GM21423 (cell line): ENCODE data around the gene OGFOD3.
"Not testable (repeated sequence)": the region's sequence is repeated elsewhere in the genome, so short reads cannot be mapped to it uniquely, and the experiment has no call there.

Source experiments
- ATAC-seq: cut with Tn5 transposase; IDR thresholded peaks from one replicate; pipeline ENCODE4 v1.9.1; 2021; ENCODE audit warnings: mild to moderate bottlenecking, moderate library complexity; ENCODE audit not compliant: unreplicated experiment

Gene OGFOD3

DNA sequence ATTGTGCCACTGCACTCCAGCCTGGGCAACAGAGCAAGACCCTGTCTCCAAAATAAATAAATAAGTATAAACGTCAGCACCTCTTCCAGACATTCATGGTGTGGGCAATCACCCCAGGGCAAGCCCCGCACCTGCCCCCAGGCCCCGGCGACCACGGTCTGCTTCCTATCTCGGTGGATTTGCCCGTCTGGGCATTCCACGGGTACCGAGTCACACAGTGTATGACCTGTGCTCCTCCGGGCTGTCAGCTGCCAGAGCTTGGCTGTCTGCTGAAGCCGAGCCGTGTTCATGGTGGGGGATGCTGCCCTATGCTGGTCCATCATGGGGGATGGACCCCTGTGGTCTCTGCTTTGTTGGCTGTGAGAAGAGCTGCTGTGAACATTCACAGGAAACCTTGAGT, 16.7 kb upstream of the OGFOD3 start:
- no peak for ATAC-seq

GRCh38 chr17:82434216-82434565, 15.8 kb upstream of the OGFOD3 start:
- ATAC-seq = peak; percentile 51

DNA sequence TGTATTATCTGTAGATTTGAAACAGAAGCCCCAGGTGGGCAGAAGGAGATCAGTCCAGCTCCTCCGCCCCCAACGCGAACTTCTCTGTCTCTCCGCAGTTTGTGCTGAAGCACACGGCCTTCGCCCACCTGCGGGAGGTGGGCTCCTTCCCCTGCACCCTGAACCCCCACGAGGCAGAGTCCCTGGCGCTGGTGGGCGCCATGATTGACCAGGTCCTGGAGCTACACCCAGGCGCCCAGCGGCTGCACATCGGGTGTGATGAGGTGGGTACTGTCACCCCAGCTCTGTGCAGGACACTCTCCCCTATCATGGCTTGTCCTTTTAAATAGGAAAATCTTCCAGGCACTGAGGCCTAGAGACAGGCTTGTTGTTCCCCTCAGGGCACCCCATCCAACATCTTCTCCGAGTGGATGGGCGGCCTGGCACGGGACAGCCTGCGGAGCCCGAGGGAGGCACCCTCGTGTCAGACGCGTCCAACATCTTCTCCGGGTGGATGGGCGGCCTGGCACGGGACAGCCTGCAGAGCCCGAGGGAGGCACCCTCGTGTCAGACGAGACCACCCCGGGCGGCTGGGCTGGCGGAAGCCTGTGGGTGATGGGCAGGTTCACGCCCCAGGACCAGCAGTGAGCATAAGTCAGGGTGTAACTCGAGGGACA, 15.3 kb upstream of the OGFOD3 start:
- no peak for ATAC-seq

DNA sequence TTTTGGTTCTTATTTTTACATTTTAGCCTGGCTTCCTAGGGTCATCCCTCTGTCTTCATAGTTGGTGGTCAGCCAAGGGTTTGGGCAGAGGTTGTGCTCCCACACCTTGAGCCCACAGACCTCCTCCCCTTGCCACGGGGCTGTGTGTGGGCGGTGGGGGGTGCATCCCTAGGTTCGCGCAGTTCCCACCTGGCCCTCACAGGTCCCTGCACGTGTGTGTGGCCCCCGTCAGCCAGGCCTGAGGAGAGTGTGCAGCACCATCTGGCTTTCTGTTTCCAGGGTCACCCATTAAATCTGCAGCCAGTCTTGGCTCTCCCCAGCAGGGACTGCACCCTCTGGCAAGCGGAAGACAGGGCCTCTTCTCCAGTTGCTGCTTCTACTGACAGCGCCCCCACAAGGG, 13.6 kb upstream of the OGFOD3 start:
- ATAC-seq = no peak

DNA sequence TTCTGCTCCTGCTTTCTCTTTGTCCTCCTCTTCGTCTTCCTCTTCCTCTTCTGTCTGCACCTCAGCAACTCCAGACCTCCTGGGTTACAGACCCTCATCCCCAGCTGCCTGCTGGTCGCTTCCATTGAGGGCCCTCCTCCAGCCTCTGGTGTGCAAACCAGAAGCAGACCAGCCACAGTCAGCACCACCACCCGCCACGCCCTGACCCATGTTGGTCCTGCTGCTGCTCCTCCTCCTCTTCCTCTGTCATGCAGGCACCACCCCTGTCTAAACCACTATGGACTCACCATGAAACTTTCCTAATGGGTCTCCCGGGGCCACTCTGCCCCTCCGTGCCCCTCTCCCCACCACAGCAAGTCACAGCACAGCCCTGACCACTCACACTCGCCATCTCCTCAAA, 11.4 kb upstream of the OGFOD3 start:
- ATAC-seq = no peak

DNA sequence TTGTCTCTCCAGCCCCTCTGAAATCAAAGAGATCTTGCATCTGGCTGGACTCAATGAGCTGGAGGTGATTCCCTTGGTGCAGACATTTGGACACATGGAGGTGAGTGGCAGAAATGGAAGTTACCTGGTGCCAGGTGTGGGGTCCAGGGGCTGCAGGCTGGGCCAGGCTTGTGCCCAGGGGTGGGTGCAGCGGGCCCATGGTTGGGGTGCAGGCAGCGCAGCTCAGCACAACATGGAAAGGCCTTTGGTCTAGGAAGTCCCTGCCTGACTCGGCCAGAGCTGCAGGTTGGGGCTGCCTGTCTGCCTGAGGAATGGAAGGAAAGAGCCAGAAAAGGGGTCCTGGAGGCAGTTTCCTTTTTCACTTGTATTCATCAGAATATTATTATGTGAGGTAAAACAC, 10.2 kb upstream of the OGFOD3 start:
- no peak for ATAC-seq

DNA sequence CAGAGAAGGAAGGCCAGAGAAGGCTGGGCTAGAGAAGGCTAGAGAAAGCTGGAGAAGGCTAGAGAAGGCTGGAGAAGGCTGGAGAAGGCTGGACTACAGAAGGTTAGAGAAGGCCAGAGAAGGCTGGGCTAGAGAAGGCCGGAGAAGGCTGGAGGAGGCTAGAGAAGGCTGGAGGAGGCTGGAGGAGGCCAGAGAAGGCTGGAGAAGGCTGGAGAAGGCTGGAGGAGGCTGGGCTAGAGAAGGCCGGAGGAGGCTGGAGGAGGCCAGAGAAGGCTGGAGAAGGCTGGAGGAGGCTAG, 6.4 kb upstream of the OGFOD3 start:
- ATAC-seq = no peak

DNA sequence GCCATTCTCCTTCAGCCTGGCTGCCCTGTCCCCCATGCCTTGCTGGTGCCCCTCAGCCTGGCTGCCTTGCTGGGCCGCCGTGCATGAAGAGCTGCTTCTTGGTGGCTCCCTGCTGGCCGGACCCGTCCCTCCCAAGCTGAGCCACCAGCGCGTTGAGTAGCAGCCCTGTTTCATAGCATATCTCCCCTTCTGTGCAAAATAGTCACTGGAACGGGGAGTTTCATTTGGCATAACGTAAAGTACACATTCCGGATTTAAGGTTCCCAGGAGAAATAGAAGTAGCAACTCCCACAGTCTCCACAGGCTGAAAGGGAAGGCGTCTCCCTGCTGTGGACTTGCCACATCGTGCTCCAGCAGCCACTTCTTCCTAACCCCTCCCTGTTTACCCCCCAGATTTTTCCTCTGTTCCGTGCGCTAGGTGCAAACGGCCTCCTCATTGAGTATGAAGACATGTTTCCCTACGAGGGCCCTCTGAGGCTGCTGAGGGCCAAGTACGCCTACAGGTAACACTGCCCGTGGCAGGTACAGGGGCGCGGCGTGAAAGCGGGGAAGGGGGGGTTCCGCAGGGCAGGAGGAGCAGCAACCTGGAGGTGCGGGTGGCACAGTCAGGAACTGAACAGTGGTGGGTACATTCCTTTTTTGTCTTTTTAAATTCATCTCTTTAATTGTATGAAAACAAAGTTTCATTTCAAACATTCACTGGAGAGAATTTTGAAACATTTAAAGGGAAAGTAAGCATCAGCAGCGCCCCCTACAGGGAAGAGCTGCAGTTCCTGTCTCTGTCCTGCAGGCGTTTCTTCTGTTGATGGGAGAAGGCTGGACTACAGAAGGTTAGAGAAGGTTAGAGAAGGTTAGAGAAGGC, 5.8 kb upstream of the OGFOD3 start:
- ATAC-seq = no peak

DNA sequence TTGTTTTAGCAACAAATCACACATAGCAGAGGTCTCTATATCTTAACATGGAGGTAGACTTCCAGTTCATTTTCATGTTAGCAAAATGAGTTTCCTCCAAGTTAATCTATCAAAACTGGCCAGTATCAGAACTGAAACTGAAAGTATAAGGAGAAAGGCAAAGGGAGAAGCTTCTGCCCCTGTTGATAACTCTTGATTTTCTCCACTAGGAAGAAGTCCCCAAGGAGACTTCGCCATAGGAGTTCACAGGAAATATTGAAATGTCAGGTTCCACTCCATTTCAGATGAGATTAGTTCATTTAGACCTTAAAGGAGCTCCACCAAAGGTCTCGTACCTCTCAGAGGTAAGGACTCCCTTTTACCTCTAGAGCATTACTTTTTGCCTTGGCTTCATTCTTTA, 1.2 kb upstream of the OGFOD3 start:
- ATAC-seq = no peak

DNA sequence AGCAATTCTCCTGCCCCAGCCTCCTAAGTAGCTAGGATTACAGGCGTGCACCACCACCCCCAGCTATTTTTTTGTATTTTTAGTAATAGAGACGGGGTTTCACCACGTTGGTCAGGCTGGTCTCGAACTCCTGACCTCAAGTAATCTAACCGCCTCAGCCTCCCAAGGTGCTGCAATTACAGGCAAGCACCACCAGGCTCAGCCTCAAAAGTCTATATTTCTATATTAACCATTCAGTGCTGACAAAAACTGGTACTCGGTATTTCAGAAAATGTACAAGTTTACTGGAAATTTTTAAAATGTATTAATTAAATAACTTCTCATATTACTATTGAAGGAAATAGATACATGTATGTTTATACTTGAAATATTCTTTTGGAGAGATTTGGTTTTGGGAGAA, 1.6 kb downstream of the OGFOD3 start:
- no peak for ATAC-seq

DNA sequence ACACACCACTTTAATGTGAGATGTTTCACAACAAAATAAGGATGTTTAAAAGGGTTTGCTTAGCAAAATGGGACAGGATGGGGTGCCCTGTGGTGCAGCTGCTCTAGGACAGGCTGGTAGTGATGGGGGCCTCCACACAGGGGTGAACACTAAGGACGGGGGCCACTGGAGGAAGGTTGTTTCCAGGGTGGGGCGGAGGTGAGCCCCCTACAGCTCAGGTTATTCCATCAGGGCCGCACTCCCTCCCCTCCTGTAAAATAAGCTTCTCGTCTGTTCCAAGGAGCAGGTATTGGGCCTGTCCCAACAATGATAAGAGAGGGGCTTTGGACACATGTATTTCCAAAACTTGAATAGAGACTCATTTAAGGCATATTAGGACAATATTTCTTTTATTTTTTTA, 2.1 kb downstream of the OGFOD3 start:
- ATAC-seq = no peak

GRCh38 chr17:82415786-82416185, 2.6 kb downstream of the OGFOD3 start:
- ATAC-seq = no peak

DNA sequence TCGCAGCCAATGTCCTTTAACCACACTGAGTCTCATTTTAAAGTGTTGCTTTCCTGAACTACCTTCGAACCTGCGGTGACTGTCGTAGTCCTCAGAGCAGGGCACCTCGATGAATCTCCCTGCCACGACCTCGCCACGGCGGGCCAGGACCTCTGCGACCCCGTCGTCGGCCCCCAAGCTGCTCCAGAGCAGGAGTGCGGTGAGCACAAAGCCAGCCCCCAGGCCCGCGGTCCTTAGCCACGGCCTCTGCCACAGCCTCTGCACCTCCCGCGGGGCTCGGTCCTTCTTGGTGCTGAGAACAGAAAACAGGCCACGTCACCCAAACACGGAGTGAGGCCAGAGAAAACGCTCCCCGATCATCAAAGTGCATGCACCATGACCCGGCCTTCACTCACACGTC, 3.0 kb downstream of the OGFOD3 start:
- ATAC-seq = no peak

- ATAC-seq = no peak
Measured at GRCh38 chr17:82414548-82415281, 3.7 kb downstream of the OGFOD3 start.

GRCh38 chr17:82412535-82413520, 5.6 kb downstream of the OGFOD3 start:
- ATAC-seq = no peak

DNA sequence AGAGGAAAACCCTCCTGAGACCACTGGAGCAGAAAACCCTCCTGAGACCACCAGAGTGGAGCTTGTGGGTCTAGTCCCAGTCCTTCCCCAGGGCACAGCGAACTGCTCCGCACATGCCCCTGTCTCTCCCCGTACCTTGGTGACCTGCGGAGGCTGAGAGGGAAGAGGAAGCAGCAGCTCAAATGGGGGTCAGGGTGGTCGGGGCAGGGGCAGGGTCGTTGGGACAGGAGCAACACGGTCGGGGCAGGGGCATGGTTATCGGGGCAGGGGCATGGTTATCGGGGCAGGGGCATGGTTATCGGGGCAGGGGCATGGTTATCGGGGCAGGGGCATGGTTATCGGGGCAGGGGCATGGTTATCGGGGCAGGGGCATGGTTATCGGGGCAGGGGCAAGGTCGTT, 6.3 kb downstream of the OGFOD3 start:
- ATAC-seq = not testable (repeated sequence)

DNA sequence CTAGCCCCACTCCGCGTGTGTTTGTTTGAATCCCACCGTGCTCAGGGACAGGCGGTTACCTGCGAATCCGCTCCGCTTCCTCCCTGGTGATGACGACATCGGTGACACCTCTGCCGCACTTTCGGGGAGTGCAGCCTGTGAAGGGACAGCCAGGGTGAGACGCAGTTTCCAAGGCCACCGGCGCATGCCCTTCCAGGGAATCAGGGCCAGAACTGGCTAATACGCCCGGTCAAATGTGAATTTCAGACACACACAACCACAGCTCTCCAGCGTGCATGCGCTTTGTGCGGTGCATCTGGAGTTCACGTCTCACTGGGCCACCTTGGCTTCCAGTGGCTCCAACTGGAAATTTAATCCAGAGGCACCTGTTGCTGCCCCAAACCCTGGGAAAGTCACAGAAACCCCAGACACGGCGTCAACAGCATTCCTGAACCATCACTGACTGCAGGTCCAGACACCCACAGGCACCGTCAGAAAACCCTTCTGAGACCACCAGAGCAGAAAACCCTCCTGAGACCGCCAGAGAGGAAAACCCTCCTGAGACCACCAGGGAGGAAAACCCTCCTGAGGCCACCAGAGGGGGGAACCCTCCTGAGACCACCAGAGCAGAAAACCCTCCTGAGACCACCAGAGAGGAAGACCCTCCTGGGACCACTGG, 6.9 kb downstream of the OGFOD3 start:
- ATAC-seq = no peak

DNA sequence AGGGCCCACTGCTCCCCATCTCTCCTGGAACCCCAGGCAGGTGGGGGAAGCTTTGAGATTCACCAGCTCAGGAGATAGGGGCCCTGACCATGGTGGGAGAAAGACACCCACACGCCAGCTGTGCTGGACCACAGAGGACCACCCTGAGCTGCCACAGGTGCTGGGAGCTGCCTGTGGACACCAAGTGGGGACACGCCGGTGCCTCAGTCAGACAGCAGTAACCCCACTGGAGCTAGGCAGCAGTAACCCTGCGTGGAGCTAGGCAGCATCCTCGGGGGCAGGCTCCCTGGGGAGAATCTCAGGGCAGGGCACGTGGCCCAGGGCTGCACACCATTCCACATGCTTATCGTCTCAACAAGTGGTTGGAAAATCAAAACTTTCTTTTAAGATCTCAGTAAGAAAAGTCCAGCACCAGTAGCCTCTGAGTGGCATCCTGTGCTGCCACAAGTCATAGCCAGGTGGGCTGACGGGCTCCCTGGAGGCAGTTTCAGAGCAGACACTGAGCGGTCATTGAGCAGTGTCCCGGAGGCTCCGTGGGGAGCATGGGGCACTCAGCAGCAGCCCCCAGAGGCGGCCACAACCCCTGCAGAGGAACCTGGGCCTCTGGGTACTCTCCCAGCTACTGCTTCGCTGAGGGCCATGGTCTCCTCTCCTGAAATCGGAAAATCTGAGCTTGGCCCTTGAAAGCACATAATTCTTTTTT, 8.2 kb downstream of the OGFOD3 start:
- no peak for ATAC-seq

DNA sequence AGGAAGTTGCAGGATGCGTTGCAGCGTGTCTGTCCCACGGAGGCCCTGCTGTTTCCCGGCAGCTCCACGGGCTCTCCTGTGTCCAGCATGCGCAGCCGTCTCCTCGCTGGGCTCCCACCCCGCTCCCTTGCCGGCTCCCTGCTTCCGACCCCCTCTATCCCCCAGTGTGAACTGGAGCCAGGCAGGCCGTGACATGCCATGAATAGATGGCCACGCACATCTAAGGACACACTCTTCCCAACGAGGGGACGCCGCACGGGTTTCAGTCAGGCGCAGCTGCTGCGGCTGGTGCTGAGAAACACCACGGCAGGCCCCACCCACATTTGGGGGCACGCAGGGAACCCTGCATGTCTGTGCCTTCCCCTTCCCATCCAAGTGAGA, 9.5 kb downstream of the OGFOD3 start:
- ATAC-seq = no peak
